Keratinocyte (primary cell): ENCODE data around the gene FYB1. TPM values are rescaled to one million over a fixed set of nuclear protein-coding genes. Genes with fewer than 3 reads are reported as not detected.
A peak's percentile ranks its signal among the peaks of the same experiment; 100 is the strongest.

Experiments used
- DNase-seq: peaks from one replicate; pipeline ENCODE4 v3.0.0-alpha.2; 2011; ENCODE audit warnings: low read depth, missing footprints, low spot score
- FAIRE-seq: peaks from 2 replicates; lab custom pipeline; 2011; peaks lifted over from hg19 to GRCh38; lab: Jason Lieb, UNC
- H2AFZ ChIP-seq: 2 replicates; pipeline ENCODE4 v1.6.0; 2012; ENCODE audit warnings: low read length, control low read depth, inconsistent platforms; ENCODE audit not compliant: control insufficient read depth
- H3K27ac ChIP-seq: 2 replicates; pipeline ENCODE4 v1.5.1; 2011; ENCODE audit warnings: low read length; ENCODE audit not compliant: control insufficient read depth, insufficient read depth
- H3K27me3 ChIP-seq: 3 replicates; pipeline ENCODE4 v1.6.0; 2011; ENCODE audit warnings: low read length; ENCODE audit not compliant: control insufficient read depth, insufficient read depth; ENCODE audit errors: extremely low read depth
- H3K36me3 ChIP-seq, 2 experiments: 2 replicates in 1 of 2; 3 replicates in 1 of 2; pipeline ENCODE4 v1.5.1; 2011; ENCODE audit warnings: low read length in 2 of 2, mild to moderate bottlenecking in 1 of 2; ENCODE audit not compliant: control insufficient read depth in 2 of 2, insufficient read depth in 2 of 2; ENCODE audit errors: extremely low read depth in 1 of 2
- H3K4me1 ChIP-seq: 3 replicates; pipeline ENCODE4 v1.5.1; 2011; ENCODE audit warnings: low read length; ENCODE audit not compliant: control insufficient read depth, insufficient read depth; ENCODE audit errors: extremely low read depth
- H3K4me2 ChIP-seq: 3 replicates; pipeline ENCODE4 v1.6.0; 2011; ENCODE audit warnings: low read depth, low read length; ENCODE audit not compliant: control insufficient read depth, insufficient read depth; ENCODE audit errors: extremely low read depth
- H3K4me3 ChIP-seq, 3 experiments: fragments of 200-600 bp in 1 of 3; sonication (generic) in 1 of 3; 2 replicates in 2 of 3; 3 replicates in 1 of 3; pipeline ENCODE4 v1.5.1; 2011 to 2016; ENCODE audit warnings: low read length in 3 of 3, mild to moderate bottlenecking in 3 of 3, control low read depth in 2 of 3, inconsistent platforms in 1 of 3, low read depth in 1 of 3, mixed read lengths in 1 of 3, mixed run types in 1 of 3, moderate library complexity in 1 of 3; ENCODE audit not compliant: control insufficient read depth in 2 of 3, insufficient read depth in 2 of 3; ENCODE audit errors: extremely low read depth in 1 of 3
- H3K79me2 ChIP-seq: 2 replicates; pipeline ENCODE4 v1.6.0; 2012; ENCODE audit warnings: low read length; ENCODE audit not compliant: control insufficient read depth, insufficient read depth
- H3K9ac ChIP-seq: 3 replicates; pipeline ENCODE4 v1.6.0; 2011; ENCODE audit warnings: low read length; ENCODE audit not compliant: control insufficient read depth, insufficient read depth; ENCODE audit errors: extremely low read depth
- H3K9me1 ChIP-seq: 3 replicates; pipeline ENCODE4 v1.6.0; 2011; ENCODE audit warnings: low read length; ENCODE audit not compliant: control insufficient read depth, insufficient read depth; ENCODE audit errors: extremely low read depth
- H3K9me3 ChIP-seq: 2 replicates; pipeline ENCODE4 v1.5.1; 2012; ENCODE audit warnings: low read depth, low read length; ENCODE audit not compliant: control insufficient read depth
- H4K20me1 ChIP-seq: 3 replicates; pipeline ENCODE4 v1.6.0; 2011; ENCODE audit warnings: low read length; ENCODE audit not compliant: control insufficient read depth, insufficient read depth; ENCODE audit errors: extremely low read depth
- EZH2 ChIP-seq: IDR thresholded peaks from one replicate; pipeline ENCODE4 v1.6.1; 2012; ENCODE audit warnings: inconsistent platforms, mild to moderate bottlenecking, low read length, moderate library complexity
- dilution Hi-C: fragments of 300-500 bp; cut with MboI; formaldehyde crosslinking; loops from one replicate; pipeline ENCODE4 v1.7.0; 2020; ENCODE audit warnings: low sequenced_read_pairs; ENCODE audit not compliant: extremely low pct_ligation_motif_present
- polyA plus RNA-seq, 5 experiments: library from polyadenylated mRNA; depleted of rRNA in 3 of 5; stranded (reverse) in 3 of 5; stranded (forward) in 1 of 5; unstranded in 1 of 5; fragments of >200 nt; gene quantifications; 1 replicate in 1 of 5; 2 replicates in 3 of 5; 3 replicates in 1 of 5; pipeline versions ENCODE4 v1.2.1 to v1.2.3, GENCODE V29; 2011 to 2012; ENCODE audit warnings: missing spikeins in 2 of 5, low read depth in 1 of 5, low replicate concordance in 1 of 5
- TF ChIP-seq, protein P1 (sequence below), 3 experiments: IDR thresholded peaks in 1 of 3; conservative IDR thresholded peaks in 1 of 3; optimal IDR thresholded peaks in 1 of 3; 2 replicates in 2 of 3; 3 replicates in 1 of 3; pipeline versions ENCODE3 to v1.5.1; 2011; ENCODE audit warnings: low read length in 3 of 3, mild to moderate bottlenecking in 3 of 3, moderate library complexity in 2 of 3, control low read depth in 1 of 3, inconsistent platforms in 1 of 3; ENCODE audit not compliant: insufficient read depth in 2 of 3; ENCODE audit errors: extremely low read depth in 1 of 3

FYB1 gene
- polyA plus RNA-seq, 1 donor (not counting 4 experiments of a cell fraction or from before 2014, with no cell fraction given): 0.29 TPM

GRCh38 chr5:39178171-39178570, 41.2 kb downstream of the FYB1 start:
- H4K20me1 ChIP-seq: no peaks in the 10 kb centered on the region
- no peaks in the 10 kb centered on the region for H3K9me1 ChIP-seq
- H3K9ac ChIP-seq: no peak overlapping the region
- TF ChIP-seq, protein P1, sequence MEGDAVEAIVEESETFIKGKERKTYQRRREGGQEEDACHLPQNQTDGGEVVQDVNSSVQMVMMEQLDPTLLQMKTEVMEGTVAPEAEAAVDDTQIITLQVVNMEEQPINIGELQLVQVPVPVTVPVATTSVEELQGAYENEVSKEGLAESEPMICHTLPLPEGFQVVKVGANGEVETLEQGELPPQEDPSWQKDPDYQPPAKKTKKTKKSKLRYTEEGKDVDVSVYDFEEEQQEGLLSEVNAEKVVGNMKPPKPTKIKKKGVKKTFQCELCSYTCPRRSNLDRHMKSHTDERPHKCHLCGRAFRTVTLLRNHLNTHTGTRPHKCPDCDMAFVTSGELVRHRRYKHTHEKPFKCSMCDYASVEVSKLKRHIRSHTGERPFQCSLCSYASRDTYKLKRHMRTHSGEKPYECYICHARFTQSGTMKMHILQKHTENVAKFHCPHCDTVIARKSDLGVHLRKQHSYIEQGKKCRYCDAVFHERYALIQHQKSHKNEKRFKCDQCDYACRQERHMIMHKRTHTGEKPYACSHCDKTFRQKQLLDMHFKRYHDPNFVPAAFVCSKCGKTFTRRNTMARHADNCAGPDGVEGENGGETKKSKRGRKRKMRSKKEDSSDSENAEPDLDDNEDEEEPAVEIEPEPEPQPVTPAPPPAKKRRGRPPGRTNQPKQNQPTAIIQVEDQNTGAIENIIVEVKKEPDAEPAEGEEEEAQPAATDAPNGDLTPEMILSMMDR (optimal IDR thresholded peaks at IDR 0.05 in 1 of 3, IDR thresholded peaks at IDR 0.05 in 1 of 3, conservative IDR thresholded peaks at IDR 0.05 in 1 of 3; ENCODE audit: extremely low read depth in 1 of 3, insufficient read depth in 2 of 3, low read length in 3 of 3): no peak
- no peak for TF ChIP-seq EZH2
- FAIRE-seq (peak; percentile 79), DNase-seq (no peak)
- H3K9me3 ChIP-seq: no peaks in the 10 kb centered on the region
- H2AFZ ChIP-seq: no peak overlapping the region
- H3K79me2 ChIP-seq: no peaks in the 10 kb centered on the region
- no peak overlapping the region for H3K4me3 ChIP-seq
- no peak overlapping the region for H3K4me2 ChIP-seq
- H3K4me1 ChIP-seq: peaks cover 6% of the 10 kb centered on the region
- no peaks in the 10 kb centered on the region for H3K27me3 ChIP-seq
- dilution Hi-C loops: no loop called here
- no peak overlapping the region for H3K27ac ChIP-seq
- no peaks in the 10 kb centered on the region for H3K36me3 ChIP-seq

- no peak overlapping the region for H3K4me3 ChIP-seq
- H2AFZ ChIP-seq: no peak overlapping the region
- H3K79me2 ChIP-seq: no peaks in the 10 kb centered on the region
- H3K27ac ChIP-seq: no peak overlapping the region
- FAIRE-seq: no peak
- no peak overlapping the region for H3K4me2 ChIP-seq
- H3K9ac ChIP-seq: no peak overlapping the region
- no peaks in the 10 kb centered on the region for H3K36me3 ChIP-seq
- H4K20me1 ChIP-seq: no peaks in the 10 kb centered on the region
- H3K4me1 ChIP-seq: peaks cover 6% of the 10 kb centered on the region
- no peaks in the 10 kb centered on the region for H3K9me1 ChIP-seq
- H3K9me3 ChIP-seq: no peaks in the 10 kb centered on the region
- DNase-seq: no peak
- dilution Hi-C loops: no loop called here
- H3K27me3 ChIP-seq: no peaks in the 10 kb centered on the region
- no peak for TF ChIP-seq EZH2
- TF ChIP-seq, protein P1 (optimal IDR thresholded peaks at IDR 0.05 in 1 of 3, IDR thresholded peaks at IDR 0.05 in 1 of 3, conservative IDR thresholded peaks at IDR 0.05 in 1 of 3; ENCODE audit: extremely low read depth in 1 of 3, insufficient read depth in 2 of 3, low read length in 3 of 3): no peak
Measured at GRCh38 chr5:39177631-39177964, 41.8 kb downstream of the FYB1 start.
